ENCODE measurements around the gene RPS15. TPM values are rescaled to one million over a fixed set of nuclear protein-coding genes. Genes with fewer than 3 reads are reported as not detected.

RPS15 gene
- total and polyA plus RNA-seq, 4 donors: 574 to 2,993 (median 1,933) TPM

GRCh38 chr19:1400281-1401137, 37.7 kb upstream of the RPS15 start:
- DNase-seq: peak; percentile 33 to 48 (median 43)
- 32 to 34% methylated on average over 36 of the region's 36 CpGs for WGBS, 2 donors
- no peak for ATAC-seq (ENCODE audit: insufficient read depth, low FRiP score)
- TF ChIP-seq CTCF (IDR thresholded peaks at IDR 0.05; ENCODE audit: control extremely low read depth, extremely low read depth): no peak
- Histone ChIP-seq H3K36me3 (ENCODE audit: control insufficient read depth in 4 of 4, insufficient read depth in 4 of 4, low read length in 4 of 4) (peaks cover 0 to 2% (median 0%) of the 10 kb centered on the region in 4 donors), H3K4me3 (no peak overlapping the region), H3K27me3 (ENCODE audit: control insufficient read depth in 3 of 3, insufficient read depth in 3 of 3, low read length in 2 of 3) (peaks cover 0 to 5% (median 0%) of the 10 kb centered on the region in 3 donors), H3K9ac (ENCODE audit: insufficient read depth in 1 of 2, low read length in 2 of 2) (no peak overlapping the region), H3K9me3 (ENCODE audit: control insufficient read depth in 4 of 4, insufficient read depth in 3 of 4, low read length in 3 of 4) (no peaks in the 10 kb centered on the region), H3K27ac (ENCODE audit: low read depth in 1 of 2, low read length in 1 of 2) (peak overlapping the region in 1 of 2 donors; percentile 36), H3K4me1 (ENCODE audit: control insufficient read depth in 5 of 5, insufficient read depth in 5 of 5, low read length in 5 of 5) (peaks cover 0 to 10% (median 0%) of the 10 kb centered on the region in 5 donors)

GRCh38 chr19:1401138-1401888, 36.9 kb upstream of the RPS15 start, which contains the start of gene GAMT:
GAMT (minus strand) TSS chr19:1401542; CDS start chr19:1401476, 66 bp downstream.
- no peaks in the 10 kb centered on the region for H3K9me3 ChIP-seq (ENCODE audit: control insufficient read depth in 4 of 4, insufficient read depth in 3 of 4, low read length in 3 of 4)
- peaks cover 0 to 9% (median 0%) of the 10 kb centered on the region in 5 donors for H3K4me1 ChIP-seq (ENCODE audit: control insufficient read depth in 5 of 5, insufficient read depth in 5 of 5, low read length in 5 of 5)
- peaks cover 0 to 5% (median 0%) of the 10 kb centered on the region in 3 donors for H3K27me3 ChIP-seq (ENCODE audit: control insufficient read depth in 3 of 3, insufficient read depth in 3 of 3, low read length in 2 of 3)
- H3K9ac ChIP-seq (ENCODE audit: insufficient read depth in 1 of 2, low read length in 2 of 2): no peak within 1 kb of the TSS
- 1% methylated on average over 41 to 87 of the region's 87 CpGs for WGBS, 2 donors
- peak within 1 kb of the TSS; percentile 47 for H3K4me3 ChIP-seq
- DNase-seq (peak in 2 of 3 donors; percentile 48 to 66), ATAC-seq (ENCODE audit: insufficient read depth, low FRiP score) (no peak)
- H3K36me3 ChIP-seq (ENCODE audit: control insufficient read depth in 4 of 4, insufficient read depth in 4 of 4, low read length in 4 of 4): no peaks in the 10 kb centered on the region
- peak within 1 kb of the TSS in 1 of 2 donors; percentile 36 for H3K27ac ChIP-seq (ENCODE audit: low read depth in 1 of 2, low read length in 1 of 2)
- TF ChIP-seq CTCF (IDR thresholded peaks at IDR 0.05; ENCODE audit: control extremely low read depth, extremely low read depth): peak; percentile 17

GRCh38 chr19:1401889-1402217, 36.3 kb upstream of the RPS15 start:
- peaks cover 0 to 12% (median 0%) of the 10 kb centered on the region in 5 donors for H3K4me1 ChIP-seq (ENCODE audit: control insufficient read depth in 5 of 5, insufficient read depth in 5 of 5, low read length in 5 of 5)
- no peaks in the 10 kb centered on the region for H3K9me3 ChIP-seq (ENCODE audit: control insufficient read depth in 4 of 4, insufficient read depth in 3 of 4, low read length in 3 of 4)
- H3K4me3 ChIP-seq: no peak overlapping the region
- H3K9ac ChIP-seq (ENCODE audit: insufficient read depth in 1 of 2, low read length in 2 of 2): no peak overlapping the region
- 40 to 46% methylated on average over 11 of the region's 11 CpGs for WGBS, 2 donors
- no peaks in the 10 kb centered on the region for H3K36me3 ChIP-seq (ENCODE audit: control insufficient read depth in 4 of 4, insufficient read depth in 4 of 4, low read length in 4 of 4)
- no peak for ATAC-seq (ENCODE audit: insufficient read depth, low FRiP score)
- no peak for TF ChIP-seq CTCF (IDR thresholded peaks at IDR 0.05; ENCODE audit: control extremely low read depth, extremely low read depth)
- DNase-seq: no peak
- peaks cover 0 to 5% (median 0%) of the 10 kb centered on the region in 3 donors for H3K27me3 ChIP-seq (ENCODE audit: control insufficient read depth in 3 of 3, insufficient read depth in 3 of 3, low read length in 2 of 3)
- H3K27ac ChIP-seq (ENCODE audit: low read depth in 1 of 2, low read length in 1 of 2): no peak overlapping the region

All from lung (tissue), 12 donors.